Transverse colon (tissue), 4 donors: ENCODE measurements around the gene SON. TPM values are rescaled to one million over a fixed set of nuclear protein-coding genes. Genes with fewer than 3 reads are reported as not detected.

Experiments used
- DNase-seq: peaks from one replicate; pipeline ENCODE4 v3.0.0-alpha.2; 2019
- H3K27ac ChIP-seq, 4 donors: fragments of 200-600 bp; sonication (generic); 2 replicates each; pipeline ENCODE4 v1.5.1; 2016 to 2018; ENCODE audit warnings: inconsistent platforms in 4 of 4
- H3K27me3 ChIP-seq: fragments of 200-600 bp; sonication (generic); 2 replicates; pipeline ENCODE4 v1.5.1; 2017; ENCODE audit warnings: inconsistent platforms
- H3K36me3 ChIP-seq, 4 donors: fragments of 200-600 bp; sonication (generic); 2 replicates each; pipeline ENCODE4 v1.5.1; 2017 to 2019; ENCODE audit warnings: inconsistent platforms in 4 of 4
- H3K4me1 ChIP-seq, 4 donors: fragments of 200-600 bp; sonication (generic); 2 replicates each; pipeline ENCODE4 v1.5.1; 2017 to 2020; ENCODE audit warnings: inconsistent platforms in 4 of 4
- H3K4me3 ChIP-seq, 4 donors: fragments of 200-600 bp; sonication (generic); 1 replicate in 1 of 4; 2 replicates in 3 of 4; pipeline versions ENCODE4 v1.5.1 to v1.6.1; 2017 to 2019; ENCODE audit warnings: inconsistent platforms in 4 of 4
- H3K9me3 ChIP-seq, 2 donors: fragments of 200-600 bp; sonication (generic); 2 replicates each; pipeline ENCODE4 v1.5.1; 2017 to 2019; ENCODE audit warnings: inconsistent platforms in 2 of 2
- CTCF ChIP-seq, 5 experiments: fragments of 200-600 bp in 3 of 5; fragments of 450-650 bp in 2 of 5; sonication (generic) in 3 of 5; IDR thresholded peaks; 1 replicate in 2 of 5; 2 replicates in 3 of 5; pipeline ENCODE4 v1.5.1; 2016 to 2017; ENCODE audit warnings: antibody characterized with exemption in 5 of 5, inconsistent platforms in 3 of 5, mild to moderate bottlenecking in 2 of 5, moderate library complexity in 1 of 5
- EP300 ChIP-seq: sonication (generic); formaldehyde crosslinking; IDR thresholded peaks from one replicate; pipeline ENCODE4 v1.6.1; 2017; ENCODE audit warnings: antibody characterized with exemption, low read depth
- POLR2A ChIP-seq: fragments of 450-650 bp; IDR thresholded peaks from one replicate; pipeline ENCODE4 v1.6.1; 2016; ENCODE audit warnings: antibody characterized with exemption, mild to moderate bottlenecking, moderate library complexity
- POLR2AphosphoS5 ChIP-seq, 3 donors: sonication (generic); formaldehyde crosslinking; IDR thresholded peaks; one replicate each; pipeline ENCODE4 v1.6.1; 2016; ENCODE audit warnings: antibody characterized with exemption in 3 of 3
- WGBS, 2 donors: methylation state at CpG; one replicate each; pipeline ENCODE4 v1.1.5; 2018; ENCODE audit warnings: low coverage in 1 of 2; 5-methylcytosine and 5-hydroxymethylcytosine counted together
- in situ Hi-C, 4 donors: fragments of 200-750 bp; cut with MboI; loops; one replicate each; pipeline versions ENCODE4 v1.15.0 to v1.15.1; 2017; ENCODE audit warnings: low sequenced_read_pairs in 3 of 4, low pct_ligation_motif_present in 1 of 4, low pct_unique_long_range_greater_than_20kb in 1 of 4
- intact Hi-C: fragments of 100-400 bp; cut with DNase I; formaldehyde crosslinking; loops from one replicate; pipeline ENCODE4 v1.15.1; 2023; ENCODE audit warnings: low total_unique reads
- total RNA-seq, 4 donors: library from RNA; depleted of rRNA; stranded (reverse); fragments of >200 nt; gene quantifications; one replicate each; pipeline ENCODE4 v1.1.0, GENCODE V29; 2016

Gene SON
- total RNA-seq, 4 donors from 2014 or later: 183 to 465 (median 223) TPM

DNA sequence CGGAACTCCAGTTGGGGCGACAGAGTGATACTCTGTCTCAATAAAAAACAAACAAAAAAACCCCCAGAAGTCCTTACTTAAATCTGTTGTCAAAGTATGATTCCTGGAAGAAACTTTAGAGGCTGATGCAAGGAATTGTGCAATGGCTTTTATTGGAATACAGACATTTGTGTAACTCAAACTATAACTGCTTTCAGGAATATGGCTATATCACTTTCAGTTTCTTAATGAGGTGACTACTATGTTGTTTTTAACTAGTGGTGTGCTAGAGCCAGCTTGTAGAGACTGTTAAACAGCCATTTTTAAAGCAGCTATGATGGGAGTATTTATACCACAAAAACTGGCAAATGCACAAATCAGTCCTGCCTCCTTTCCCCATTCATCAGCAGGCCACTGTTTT is 28.6 kb upstream of the SON start:
- no peak overlapping the region for H3K27ac ChIP-seq
- DNase-seq: no peak
- intact Hi-C loops (no loop called here), in situ Hi-C loops (no loop called here)
- TF ChIP-seq CTCF (IDR thresholded peaks at IDR 0.05) (no peak), EP300 (no peak), POLR2A (no peak)
- no peaks in the 10 kb centered on the region for H3K4me1 ChIP-seq
- no peaks in the 10 kb centered on the region for H3K27me3 ChIP-seq
- H3K36me3 ChIP-seq: peaks cover 0 to 73% (median 20%) of the 10 kb centered on the region in 4 donors
- 73 to 85% methylated on average over 2 of the region's 2 CpGs for WGBS, 2 donors
- H3K4me3 ChIP-seq: no peak overlapping the region
- no peaks in the 10 kb centered on the region for H3K9me3 ChIP-seq

GRCh38 chr21:33518899-33519298 is 23.9 kb upstream of the SON start:
- DNase-seq: no peak
- in situ Hi-C loops: no loop called here
- H3K4me1 ChIP-seq: no peaks in the 10 kb centered on the region

GRCh38 chr21:33522297-33522952 is 20.4 kb upstream of the SON start:
- intact Hi-C loops: no loop called here
- Histone ChIP-seq H3K36me3 (peaks cover 0 to 39% (median 9%) of the 10 kb centered on the region in 4 donors), H3K4me3 (no peak overlapping the region), H3K27me3 (no peaks in the 10 kb centered on the region), H3K4me1 (no peaks in the 10 kb centered on the region), H3K27ac (no peak overlapping the region), H3K9me3 (no peaks in the 10 kb centered on the region)
- in situ Hi-C loops: no loop called here
- 77 to 85% methylated on average over 5 of the region's 5 CpGs for WGBS, 2 donors
- TF ChIP-seq CTCF (IDR thresholded peaks at IDR 0.05) (no peak), EP300 (no peak), POLR2AphosphoS5 (IDR thresholded peaks at IDR 0.05) (no peak), POLR2A (no peak)
- DNase-seq: no peak

More at GRCh38 chr21:33518899-33519298, 23.9 kb upstream of the SON start:
- Histone ChIP-seq H3K4me3 (no peak overlapping the region), H3K27me3 (no peaks in the 10 kb centered on the region), H3K27ac (no peak overlapping the region), H3K36me3 (peaks cover 0 to 60% (median 15%) of the 10 kb centered on the region in 4 donors), H3K9me3 (no peaks in the 10 kb centered on the region)
- WGBS, 2 donors: 95 to 100% methylated on average over 4 of the region's 4 CpGs
- TF ChIP-seq POLR2A (no peak), EP300 (no peak), CTCF (IDR thresholded peaks at IDR 0.05) (no peak), POLR2AphosphoS5 (IDR thresholded peaks at IDR 0.05) (no peak)
- intact Hi-C loops: no loop called here

- Histone ChIP-seq H3K4me3 (no peak overlapping the region), H3K27ac (no peak overlapping the region), H3K36me3 (peaks cover 0 to 40% (median 9%) of the 10 kb centered on the region in 4 donors), H3K4me1 (no peaks in the 10 kb centered on the region), H3K9me3 (no peaks in the 10 kb centered on the region), H3K27me3 (no peaks in the 10 kb centered on the region)
- in situ Hi-C loops: no loop called here
- WGBS, 2 donors: 67 to 86% methylated on average over 1 of the region's 1 CpG
- intact Hi-C loops: no loop called here
- TF ChIP-seq EP300: no peak
- TF ChIP-seq CTCF (IDR thresholded peaks at IDR 0.05): no peak
- no peak for TF ChIP-seq POLR2AphosphoS5 (IDR thresholded peaks at IDR 0.05)
- TF ChIP-seq POLR2A: no peak
- DNase-seq: no peak
These were observed 19.9 kb upstream of the SON start for GRCh38 chr21:33522953-33523349.
